Measurements from ENCODE around the gene TXNRD3. TPM values are rescaled to one million over a fixed set of nuclear protein-coding genes. Genes with fewer than 3 reads are reported as not detected.

Gene TXNRD3
- polyA plus RNA-seq, 3 donors, result 0.57 to 1.7 (median 0.90) TPM

- peaks cover 0 to 7% (median 4%) of the 10 kb centered on the region in 7 donors for H3K9me3 Mint-ChIP-seq
- H3K4me3 ChIP-seq (replicated peaks in 1 of 3; ENCODE audit: low read depth in 2 of 3, low read length in 3 of 3), result no peak overlapping the region
- H3K4me2 ChIP-seq (replicated peaks; ENCODE audit: extremely low read depth, low read length, poor library complexity, severe bottlenecking), result peak overlapping the region; percentile 28
These were observed 23.9 kb upstream of the TXNRD3 start for GRCh38 chr3:126678693-126679317.

More at GRCh38 chr3:126678693-126679317, 23.9 kb upstream of the TXNRD3 start:
- TF ChIP-seq CTCF (IDR thresholded peaks at IDR 0.05), result no peak
- no peak overlapping the region for H2AFZ ChIP-seq (ENCODE audit: insufficient read depth, low read depth, low read length, poor library complexity, severe bottlenecking)
- H3K79me2 ChIP-seq (ENCODE audit: insufficient read depth, low read length), result no peaks in the 10 kb centered on the region
- H3K36me3 ChIP-seq (replicated peaks in 1 of 2; ENCODE audit: control insufficient read depth in 1 of 2, insufficient read depth in 2 of 2, low read length in 2 of 2), result no peaks in the 10 kb centered on the region
- H3K4me3 Mint-ChIP-seq, result peak overlapping the region; percentile 11 to 79
- H3K9ac ChIP-seq (ENCODE audit: insufficient read depth, low read length, poor library complexity, severe bottlenecking), result no peak overlapping the region
- no peaks in the 10 kb centered on the region for H3K9me3 ChIP-seq (replicated peaks in 1 of 2; ENCODE audit: control insufficient read depth in 1 of 2, insufficient read depth in 1 of 2, low read length in 2 of 2)
- intact Hi-C loops (cut with micrococcal nuclease), result loop anchor here (2.0 to 5.0 kb wide), 3 partner anchors 303 to 866 kb away; partner anchors contain the start of gene PLXNA1 (in 1 of the 2)
- peak overlapping the region in 1 of 7 donors; percentile 23 for H3K27ac Mint-ChIP-seq
- peaks cover 0 to 10% of the 10 kb centered on the region in 2 donors for H3K27me3 ChIP-seq (ENCODE audit: control insufficient read depth in 2 of 2, insufficient read depth in 2 of 2, low read length in 2 of 2)
- no peaks in the 10 kb centered on the region for H3K36me3 Mint-ChIP-seq
- peaks cover 8% of the 10 kb centered on the region for H3K4me1 Mint-ChIP-seq
- WGBS (ENCODE audit: insufficient coverage), result 36% methylated on average over 29 of the region's 30 CpGs
- peaks cover 5 to 8% of the 10 kb centered on the region in 2 donors for H3K4me1 ChIP-seq (ENCODE audit: control insufficient read depth in 1 of 2, insufficient read depth in 2 of 2, low read length in 2 of 2)
- H3K27ac ChIP-seq (ENCODE audit: low read depth in 1 of 2, low read length in 2 of 2), result no peak overlapping the region
- DNase-seq, result no peak
- no peaks in the 10 kb centered on the region for H4K20me1 ChIP-seq (ENCODE audit: insufficient read depth, low read length)
- H3K27me3 Mint-ChIP-seq (ENCODE audit: low read depth in 3 of 3), result peaks cover 13 to 20% (median 18%) of the 10 kb centered on the region in 3 donors
